Measurements from ENCODE around the gene IFITM1. TPM values are rescaled to one million over a fixed set of nuclear protein-coding genes. Genes with fewer than 3 reads are reported as not detected.
A peak's percentile ranks its signal among the peaks of the same experiment; 100 is the strongest.

The IFITM1 gene
- total RNA-seq, 2 experiments from 2014 or later: 248 to 285 TPM

- ChIA-PET CTCF (interaction anchor here (0.6 to 4.0 kb wide), 9 partner anchors 9 to 113 kb away, joined by 3 to 22 read pairs (median 4); no protein-coding TSS in a partner anchor), POLR2A (interaction anchor here (0.6 kb wide), 2 partner anchors 75 to 130 kb away, joined by 3 read pairs; no protein-coding TSS in a partner anchor)
- peaks cover 19% of the 10 kb centered on the region for H3K27me3 Mint-ChIP-seq
- DNase-seq (peak; percentile 78), ATAC-seq (peak; percentile 77)
- no peak overlapping the region for H3K4me3 Mint-ChIP-seq
- H3K9me3 Mint-ChIP-seq (ENCODE audit: low read depth): peaks cover 5% of the 10 kb centered on the region
- no peak overlapping the region for H3K27ac Mint-ChIP-seq
- no peaks in the 10 kb centered on the region for H3K36me3 Mint-ChIP-seq (ENCODE audit: low read depth)
- intact Hi-C loops (cut with DNase I, micrococcal nuclease): loop anchor here in 1 of 2 experiments (2.0 kb wide), 1 partner anchor 33 kb away; no protein-coding TSS in a partner anchor
- peaks cover 15% of the 10 kb centered on the region for H3K4me1 Mint-ChIP-seq
Observed at GRCh38 chr11:363948-364761, 50.3 kb downstream of the IFITM1 start.

Other genes starting within 250 kb of the IFITM1 start
- not detected for gene SCGB1C1, start 121.0 kb upstream of the IFITM1 start, total RNA-seq
- gene BET1L, start 106.6 kb upstream of the IFITM1 start, total RNA-seq: 10 to 100 TPM; 45.5 to 49.4 TPM
- 100 to 1,000 TPM; 104 to 124 TPM for gene RIC8A, start 106.3 kb upstream of the IFITM1 start, total RNA-seq
- gene SIRT3, start 77.7 kb upstream of the IFITM1 start, total RNA-seq: 10 to 100 TPM; 19.6 to 23.3 TPM
- gene PSMD13, start 77.1 kb upstream of the IFITM1 start, total RNA-seq: 100 to 1,000 TPM; 134 to 212 TPM
- under 1 TPM; 0.32 to 0.57 TPM for gene NLRP6, start 35.6 kb upstream of the IFITM1 start, total RNA-seq
- gene PGGHG, start 24.9 kb upstream of the IFITM1 start, total RNA-seq: 10 to 100 TPM; 73.4 to 82.3 TPM
- gene IFITM5, start 14.5 kb upstream of the IFITM1 start, total RNA-seq: not detected
- gene IFITM2, start 6.2 kb upstream of the IFITM1 start, total RNA-seq: 100 to 1,000 TPM; 451 to 474 TPM
- 100 to 1,000 TPM in 1 of 2 experiments, 10 to 100 TPM in 1; 77.5 to 122 TPM for gene IFITM3, start 6.8 kb downstream of the IFITM1 start, total RNA-seq
- gene B4GALNT4, start 55.5 kb downstream of the IFITM1 start, total RNA-seq: 1 to 10 TPM; 3.8 to 6.6 TPM
- under 1 TPM; 0.07 to 0.18 TPM for gene PKP3, start 80.2 kb downstream of the IFITM1 start, total RNA-seq
- gene SIGIRR, start 101.0 kb downstream of the IFITM1 start, total RNA-seq: 10 to 100 TPM; 33.0 to 34.9 TPM
- gene ANO9, start 128.0 kb downstream of the IFITM1 start, total RNA-seq: 10 to 100 TPM; 31.7 to 38.8 TPM
- 10 to 100 TPM; 14.8 to 18.8 TPM for gene PTDSS2, start 136.2 kb downstream of the IFITM1 start, total RNA-seq
- 100 to 1,000 TPM; 111 to 116 TPM for gene RNH1, start 193.2 kb downstream of the IFITM1 start, total RNA-seq
- 10 to 100 TPM; 26.8 to 41.9 TPM for gene HRAS, start 221.5 kb downstream of the IFITM1 start, total RNA-seq
- under 1 TPM; 0.96 to 0.98 TPM for gene LRRC56, start 223.5 kb downstream of the IFITM1 start, total RNA-seq
- 1 to 10 TPM; 2.7 to 4.9 TPM for gene LMNTD2, start 246.7 kb downstream of the IFITM1 start, total RNA-seq
- 10 to 100 TPM; 16.8 TPM for gene RASSF7, start 246.9 kb downstream of the IFITM1 start, total RNA-seq

All from activated CD4-positive, alpha-beta T cell treated with anti-CD3 and anti-CD28 coated beads for 36 hours (primary cell).